H1 (cell line): Measurements from ENCODE around the gene CCNI. TPM values are rescaled to one million over a fixed set of nuclear protein-coding genes. Genes with fewer than 3 reads are reported as not detected.

ENCODE experiments used
- CTCF ChIA-PET: fragments of 300-600 bp; sonication (Branson Sonifier 250); formaldehyde crosslinking; loops from one replicate; lab custom pipeline; 2021; ENCODE audit not compliant: partially characterized antibody; lab: Charles Lee
- POLR2A ChIA-PET: fragments of 300-600 bp; sonication (Branson Sonifier 250); formaldehyde crosslinking; loops from one replicate; lab custom pipeline; 2021; ENCODE audit warnings: inconsistent platforms; ENCODE audit not compliant: partially characterized antibody; lab: Charles Lee
- DNase-seq, 2 experiments: peaks; one replicate each; pipeline versions ENCODE4 v3.0.0 to v3.0.0-alpha.2; 2010 to 2022; ENCODE audit warnings: low spot score in 2 of 2, low read depth in 1 of 2, mixed read lengths in 1 of 2
- FAIRE-seq: peaks from 2 replicates; lab custom pipeline; 2011; peaks lifted over from hg19 to GRCh38; lab: Jason Lieb, UNC
- H2AFZ ChIP-seq: 2 replicates; pipeline ENCODE4 v1.8.1; 2012; ENCODE audit warnings: low read length, inconsistent platforms
- H2AK5ac ChIP-seq: 2 replicates; pipeline ENCODE4 v1.6.1; 2013; ENCODE audit warnings: low read depth, low read length
- H2BK120ac ChIP-seq: replicated peaks from 2 replicates; pipeline ENCODE3; 2013; ENCODE audit warnings: low read depth, low read length, inconsistent platforms
- H2BK12ac ChIP-seq: 2 replicates; pipeline ENCODE4 v1.6.1; 2013; ENCODE audit warnings: low read depth, low read length
- H2BK15ac ChIP-seq: 2 replicates; pipeline ENCODE4 v1.6.1; 2013; ENCODE audit warnings: low read length
- H2BK20ac ChIP-seq: 2 replicates; pipeline ENCODE4 v1.6.1; 2013; ENCODE audit warnings: low read length
- H2BK5ac ChIP-seq: 2 replicates; pipeline ENCODE4 v1.6.1; 2013; ENCODE audit warnings: low read depth, low read length
- H3K14ac ChIP-seq: 2 replicates; pipeline ENCODE4 v1.6.1; 2013; ENCODE audit warnings: inconsistent platforms; ENCODE audit not compliant: insufficient read length
- H3K18ac ChIP-seq: 2 replicates; pipeline ENCODE4 v1.6.1; 2013; ENCODE audit warnings: low read length; ENCODE audit errors: extremely low read depth
- H3K23ac ChIP-seq: 2 replicates; pipeline ENCODE4 v1.6.1; 2013; ENCODE audit warnings: inconsistent platforms; ENCODE audit not compliant: insufficient read length
- H3K23me2 ChIP-seq: 2 replicates; pipeline ENCODE4 v1.6.1; 2013; ENCODE audit warnings: low read depth, low read length
- H3K27ac ChIP-seq: 2 replicates; pipeline ENCODE4 v1.6.1; 2011; ENCODE audit warnings: low read depth, low read length, inconsistent platforms
- H3K27me3 ChIP-seq, 4 experiments: replicated peaks in 1 of 4; 1 replicate in 1 of 4; 2 replicates in 3 of 4; pipeline versions ENCODE4 v1.6.1 to v1.8.1; 2011 to 2013; ENCODE audit warnings: low read length in 3 of 4, mild to moderate bottlenecking in 3 of 4, inconsistent platforms in 2 of 4, mixed read lengths in 2 of 4, moderate library complexity in 1 of 4; ENCODE audit not compliant: control insufficient read depth in 3 of 4, insufficient read depth in 3 of 4; ENCODE audit errors: extremely low read depth in 1 of 4
- H3K36me3 ChIP-seq, 4 experiments: 2 replicates each; pipeline versions ENCODE4 v1.6.1 to v1.8.1; 2011 to 2013; ENCODE audit warnings: mild to moderate bottlenecking in 4 of 4, low read length in 3 of 4, moderate library complexity in 2 of 4, control low read depth in 1 of 4, inconsistent platforms in 1 of 4; ENCODE audit not compliant: insufficient read depth in 4 of 4, control insufficient read depth in 2 of 4
- H3K4ac ChIP-seq: replicated peaks from 2 replicates; pipeline ENCODE3; 2013; ENCODE audit warnings: low read length, low read depth, mixed read lengths, inconsistent platforms; ENCODE audit not compliant: insufficient read length
- H3K4me1 ChIP-seq, 4 experiments: replicated peaks in 1 of 4; 1 replicate in 1 of 4; 2 replicates in 3 of 4; pipeline versions ENCODE4 v1.6.1 to v1.8.1; 2011 to 2013; ENCODE audit warnings: low read length in 3 of 4, inconsistent platforms in 2 of 4, mixed read lengths in 1 of 4; ENCODE audit not compliant: insufficient read depth in 4 of 4, control insufficient read depth in 3 of 4
- H3K4me2 ChIP-seq, 2 experiments: 2 replicates each; pipeline versions ENCODE4 v1.6.1 to v1.8.1; 2011 to 2013; ENCODE audit warnings: low read depth in 2 of 2, low read length in 2 of 2, control low read depth in 1 of 2, inconsistent platforms in 1 of 2, mild to moderate bottlenecking in 1 of 2; ENCODE audit not compliant: insufficient read depth in 1 of 2
- H3K4me3 ChIP-seq, 4 experiments: fragments of 200-600, 300-600 bp in 1 of 4; sonication (generic), shearing (Covaris generic), sonication (Bioruptor Twin) in 1 of 4; 2 replicates each; pipeline versions ENCODE4 v1.5.1 to v1.8.1; 2011 to 2016; ENCODE audit warnings: low read length in 4 of 4, low read depth in 3 of 4, control low read depth in 2 of 4, inconsistent platforms in 2 of 4, mild to moderate bottlenecking in 2 of 4, mixed read lengths in 1 of 4, moderate library complexity in 1 of 4; ENCODE audit not compliant: insufficient read depth in 2 of 4; ENCODE audit errors: extremely low read depth in 1 of 4
- H3K56ac ChIP-seq: replicated peaks from 2 replicates; pipeline ENCODE3; 2013; ENCODE audit warnings: low read depth, mild to moderate bottlenecking, mixed read lengths, low read length, inconsistent platforms; ENCODE audit not compliant: insufficient read length
- H3K79me1 ChIP-seq: 2 replicates; pipeline ENCODE4 v1.6.1; 2013; ENCODE audit warnings: low read depth, low read length, control low read depth
- H3K79me2 ChIP-seq, 2 experiments: 2 replicates each; pipeline versions ENCODE4 v1.6.1 to v1.8.1; 2012 to 2013; ENCODE audit warnings: low read length in 2 of 2, mild to moderate bottlenecking in 2 of 2, inconsistent platforms in 1 of 2; ENCODE audit not compliant: insufficient read depth in 2 of 2, control insufficient read depth in 1 of 2
- H3K9ac ChIP-seq, 4 experiments: replicated peaks in 1 of 4; 1 replicate in 1 of 4; 2 replicates in 3 of 4; pipeline versions ENCODE4 v1.6.1 to v1.8.1; 2011 to 2013; ENCODE audit warnings: low read depth in 3 of 4, low read length in 3 of 4, control low read depth in 2 of 4, mild to moderate bottlenecking in 2 of 4, moderate library complexity in 2 of 4, inconsistent platforms in 1 of 4; ENCODE audit errors: extremely low read depth in 1 of 4
- H3K9me3 ChIP-seq, 2 experiments: 2 replicates each; pipeline versions ENCODE4 v1.6.1 to v1.8.1; 2012 to 2013; ENCODE audit warnings: mild to moderate bottlenecking in 2 of 2, moderate library complexity in 2 of 2, control low read depth in 1 of 2, inconsistent platforms in 1 of 2, low read depth in 1 of 2, low read length in 1 of 2, mixed read lengths in 1 of 2; ENCODE audit not compliant: insufficient read depth in 2 of 2
- H4K20me1 ChIP-seq, 2 experiments: replicated peaks in 1 of 2; 2 replicates each; pipeline versions ENCODE3 to v1.8.1; 2011 to 2013; ENCODE audit warnings: inconsistent platforms in 2 of 2, low read length in 2 of 2, mild to moderate bottlenecking in 1 of 2; ENCODE audit not compliant: insufficient read depth in 2 of 2, control insufficient read depth in 1 of 2
- H4K5ac ChIP-seq: 2 replicates; pipeline ENCODE4 v1.6.1; 2013; ENCODE audit warnings: low read length, low read depth, mixed read lengths, inconsistent platforms; ENCODE audit not compliant: insufficient read length
- H4K8ac ChIP-seq: 2 replicates; pipeline ENCODE4 v1.8.0; 2013; ENCODE audit warnings: mild to moderate bottlenecking, moderate library complexity, low read length, inconsistent platforms; ENCODE audit not compliant: insufficient read depth; ENCODE audit errors: extremely low read depth
- H4K91ac ChIP-seq: replicated peaks from 2 replicates; pipeline ENCODE3; 2013; ENCODE audit warnings: low read length, mixed read lengths, inconsistent platforms; ENCODE audit not compliant: insufficient read length
- GABPA ChIP-seq: IDR thresholded peaks from 2 replicates; pipeline ENCODE4 v1.6.1; 2011; ENCODE audit warnings: mild to moderate bottlenecking, low read length, moderate library complexity, borderline replicate concordance; ENCODE audit not compliant: insufficient read depth
- TAF1 ChIP-seq: IDR thresholded peaks from 2 replicates; pipeline ENCODE4 v1.6.1; 2011; ENCODE audit warnings: mild to moderate bottlenecking, low read depth, low read length
- WGBS, 2 experiments: shearing (Covaris generic) in 1 of 2; methylation state at CpG; one replicate each; pipeline versions ENCODE4 v1.1.6 to v1.1.7; 2013 to 2015; ENCODE audit warnings: low lambda C conversion rate in 2 of 2, mixed read lengths in 2 of 2, inconsistent platforms in 1 of 2, low coverage in 1 of 2, missing lambda C conversion rate in 1 of 2; ENCODE audit not compliant: insufficient replicate concordance in 2 of 2, insufficient coverage in 1 of 2, insufficient read length in 1 of 2; ENCODE audit errors: extremely low coverage in 1 of 2, missing lambda C conversion rate in 1 of 2; 5-methylcytosine and 5-hydroxymethylcytosine counted together
- polyA plus RNA-seq, 7 experiments: library from polyadenylated mRNA; depleted of rRNA in 3 of 7; stranded (reverse) in 5 of 7; unstranded in 2 of 7; fragments of >200 nt in 5 of 7; fragments of 200-250 nt in 2 of 7; gene quantifications; 1 replicate in 5 of 7; 2 replicates in 1 of 7; 4 replicates in 1 of 7; pipeline versions ENCODE4 v1.2.1 to v1.2.3, GENCODE V29; 2011 to 2013; ENCODE audit warnings: missing spikeins in 2 of 7, mixed read lengths in 2 of 7
- total RNA-seq: library from RNA; stranded (reverse); fragmentation: NEBNext Ultra II Directional; extraction: Animal tissue kit (Norgen Biotek cat#: 25700); gene quantifications from 2 replicates; pipeline ENCODE4 v1.2.1, GENCODE V29; 2021

Gene CCNI
- total and polyA plus RNA-seq, 2 of the 8 experiments (the other 6 are each of a cell fraction or from before 2014, with no cell fraction given): 97.8 to 234 TPM

DNA sequence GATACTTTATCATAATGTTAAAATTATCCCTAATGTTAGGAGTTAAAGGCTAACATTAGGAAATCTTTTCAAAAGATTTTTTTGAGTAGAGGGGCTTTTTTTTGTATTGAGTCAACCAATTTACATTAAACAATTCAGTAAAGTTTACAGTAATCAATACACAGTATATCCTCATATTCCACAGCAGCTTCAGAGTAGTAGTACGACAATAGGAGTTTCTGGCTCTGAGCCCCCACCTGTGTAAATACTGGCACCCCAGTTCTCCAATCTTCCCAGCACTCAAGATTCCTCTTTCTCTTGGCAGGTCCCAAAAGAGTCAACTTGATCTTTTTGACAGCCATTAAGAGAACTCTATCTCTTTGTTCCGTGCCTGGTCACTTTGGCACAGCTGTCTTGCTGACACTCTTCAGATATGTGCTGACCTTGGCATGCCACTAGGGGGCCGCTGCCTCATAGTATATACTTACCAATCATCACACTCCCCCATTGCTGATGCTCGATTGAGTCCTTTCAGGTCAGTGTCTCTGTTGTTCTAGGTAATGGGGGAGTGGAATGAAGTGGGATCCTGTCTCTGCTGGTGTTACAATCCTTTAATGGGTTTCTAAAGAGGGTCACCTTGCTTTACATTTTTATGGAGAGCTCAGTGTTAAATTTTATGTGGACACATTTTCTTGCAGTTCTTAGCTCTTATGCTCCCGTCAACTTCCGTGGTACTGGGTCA is 19.5 kb upstream of the CCNI start:
- Histone ChIP-seq H3K27ac (no peak overlapping the region), H3K79me1 (no peaks in the 10 kb centered on the region), H2BK12ac (no peak overlapping the region), H2BK20ac (no peak overlapping the region), H3K23me2 (no peaks in the 10 kb centered on the region), H3K4me1 (no peaks in the 10 kb centered on the region), H3K56ac (no peak overlapping the region), H2BK15ac (no peak overlapping the region), H4K20me1 (no peaks in the 10 kb centered on the region), H3K18ac (no peak overlapping the region), H4K8ac (no peak overlapping the region), H2BK120ac (no peak overlapping the region), H4K5ac (no peak overlapping the region), H3K14ac (no peak overlapping the region), H2AFZ (peak overlapping the region; percentile 91), H3K79me2 (no peaks in the 10 kb centered on the region), H3K4ac (no peak overlapping the region), H3K4me3 (no peak overlapping the region), H3K27me3 (no peaks in the 10 kb centered on the region), H2AK5ac (no peak overlapping the region), H3K9ac (no peak overlapping the region), H3K9me3 (no peaks in the 10 kb centered on the region), H3K36me3 (no peaks in the 10 kb centered on the region), H3K23ac (no peak overlapping the region), H4K91ac (no peak overlapping the region), H3K4me2 (no peak overlapping the region), H2BK5ac (no peak overlapping the region)
- CTCF ChIA-PET: interaction anchor here (0.7 to 6.4 kb wide), 48 partner anchors 9 to 210 kb away, joined by 3 to 73 read pairs (median 4); partner anchors contain the start of genes CCNG2 and CCNI
- 63% methylated on average over 6 of the region's 6 CpGs; no CpG with 5 or more reads in 1 of the 2 experiments for WGBS, 2 experiments
- DNase-seq (peak; percentile 38 to 79), FAIRE-seq (peak; percentile 78)
- POLR2A ChIA-PET: interaction anchor here (0.6 to 1.6 kb wide), 3 partner anchors 14 to 63 kb away, joined by 3 to 7 read pairs (median 6); partner anchors contain the start of gene CCNI
- no peak for TF ChIP-seq TAF1
- no peak for TF ChIP-seq GABPA
